Liver (tissue), 3 donors: ENCODE results near the gene CDRT4.

Experiments used
- EGR1 ChIP-seq, 2 donors: IDR thresholded peaks; 2 replicates each; pipeline ENCODE4 v1.6.1; 2016 to 2018; ENCODE audit warnings: antibody characterized with exemption in 2 of 2, low read depth in 2 of 2
- HNF4A ChIP-seq, 2 donors: conservative IDR thresholded peaks; 2 replicates each; pipeline ENCODE4 v1.6.1; 2016; ENCODE audit warnings: antibody characterized with exemption in 2 of 2, mild to moderate bottlenecking in 2 of 2
- HNF4G ChIP-seq: IDR thresholded peaks from 2 replicates; pipeline ENCODE4 v1.6.1; 2016; ENCODE audit warnings: antibody characterized with exemption
- JUND ChIP-seq, 2 donors: IDR thresholded peaks; 2 replicates each; pipeline ENCODE4 v1.6.1; 2016; ENCODE audit warnings: antibody characterized with exemption in 2 of 2
- RAD21 ChIP-seq, 2 donors: IDR thresholded peaks; 2 replicates each; pipeline ENCODE4 v1.6.1; 2016; ENCODE audit warnings: antibody characterized with exemption in 2 of 2, mild to moderate bottlenecking in 2 of 2
- SP1 ChIP-seq: IDR thresholded peaks from 2 replicates; pipeline ENCODE4 v1.6.1; 2018; ENCODE audit warnings: antibody characterized with exemption, mild to moderate bottlenecking
- TAF1 ChIP-seq: conservative IDR thresholded peaks from 2 replicates; pipeline ENCODE4 v1.6.1; 2016; ENCODE audit warnings: antibody characterized with exemption, mild to moderate bottlenecking
- YY1 ChIP-seq: IDR thresholded peaks from 2 replicates; pipeline ENCODE4 v1.6.1; 2016; ENCODE audit warnings: antibody characterized with exemption, mild to moderate bottlenecking
- TF ChIP-seq, protein P1 (sequence below): IDR thresholded peaks from 2 replicates; pipeline ENCODE4 v1.6.1; 2016; ENCODE audit warnings: antibody characterized with exemption, mild to moderate bottlenecking
- TF ChIP-seq, protein P2 (sequence below): fragments of 150-350 bp; IDR thresholded peaks from 2 replicates; pipeline ENCODE4 v1.5.1; 2017; ENCODE audit warnings: improper control_type of control experiment, low read depth, low read length; ENCODE audit not compliant: missing input control
- TF ChIP-seq, protein P3 (sequence below): IDR thresholded peaks from 2 replicates; pipeline ENCODE4 v1.6.1; 2016; ENCODE audit warnings: antibody characterized with exemption
- TF ChIP-seq, protein P4 (sequence below): IDR thresholded peaks from 2 replicates; pipeline ENCODE4 v1.6.1; 2016; ENCODE audit warnings: antibody characterized with exemption
- TF ChIP-seq, protein P5 (sequence below): IDR thresholded peaks from 2 replicates; pipeline ENCODE4 v1.6.1; 2016; ENCODE audit warnings: antibody characterized with exemption
- donor health status: healthy.
- donor health status: healthy.

DNA sequence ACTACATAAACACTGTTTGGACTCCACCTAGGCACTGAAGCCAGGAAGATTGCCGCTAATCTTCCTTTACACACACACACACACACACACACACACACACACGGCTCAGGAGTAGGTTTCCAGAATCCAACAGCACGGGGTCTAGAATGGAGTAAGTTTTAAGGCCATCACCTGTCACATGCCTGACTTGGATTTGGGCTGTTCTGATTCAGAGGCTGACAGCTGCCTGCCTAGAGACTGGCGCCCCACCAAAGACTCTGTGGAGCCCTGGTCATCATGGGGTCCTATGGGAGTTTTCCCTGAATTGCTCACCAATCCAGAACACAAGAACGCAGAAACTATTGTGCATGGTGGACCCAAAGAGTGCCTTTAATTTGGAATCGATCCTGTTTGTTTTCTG, 10.9 kb downstream of the CDRT4 start:
- TF ChIP-seq, protein P1, sequence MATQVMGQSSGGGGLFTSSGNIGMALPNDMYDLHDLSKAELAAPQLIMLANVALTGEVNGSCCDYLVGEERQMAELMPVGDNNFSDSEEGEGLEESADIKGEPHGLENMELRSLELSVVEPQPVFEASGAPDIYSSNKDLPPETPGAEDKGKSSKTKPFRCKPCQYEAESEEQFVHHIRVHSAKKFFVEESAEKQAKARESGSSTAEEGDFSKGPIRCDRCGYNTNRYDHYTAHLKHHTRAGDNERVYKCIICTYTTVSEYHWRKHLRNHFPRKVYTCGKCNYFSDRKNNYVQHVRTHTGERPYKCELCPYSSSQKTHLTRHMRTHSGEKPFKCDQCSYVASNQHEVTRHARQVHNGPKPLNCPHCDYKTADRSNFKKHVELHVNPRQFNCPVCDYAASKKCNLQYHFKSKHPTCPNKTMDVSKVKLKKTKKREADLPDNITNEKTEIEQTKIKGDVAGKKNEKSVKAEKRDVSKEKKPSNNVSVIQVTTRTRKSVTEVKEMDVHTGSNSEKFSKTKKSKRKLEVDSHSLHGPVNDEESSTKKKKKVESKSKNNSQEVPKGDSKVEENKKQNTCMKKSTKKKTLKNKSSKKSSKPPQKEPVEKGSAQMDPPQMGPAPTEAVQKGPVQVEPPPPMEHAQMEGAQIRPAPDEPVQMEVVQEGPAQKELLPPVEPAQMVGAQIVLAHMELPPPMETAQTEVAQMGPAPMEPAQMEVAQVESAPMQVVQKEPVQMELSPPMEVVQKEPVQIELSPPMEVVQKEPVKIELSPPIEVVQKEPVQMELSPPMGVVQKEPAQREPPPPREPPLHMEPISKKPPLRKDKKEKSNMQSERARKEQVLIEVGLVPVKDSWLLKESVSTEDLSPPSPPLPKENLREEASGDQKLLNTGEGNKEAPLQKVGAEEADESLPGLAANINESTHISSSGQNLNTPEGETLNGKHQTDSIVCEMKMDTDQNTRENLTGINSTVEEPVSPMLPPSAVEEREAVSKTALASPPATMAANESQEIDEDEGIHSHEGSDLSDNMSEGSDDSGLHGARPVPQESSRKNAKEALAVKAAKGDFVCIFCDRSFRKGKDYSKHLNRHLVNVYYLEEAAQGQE, result no peak
- TF ChIP-seq, protein P2, sequence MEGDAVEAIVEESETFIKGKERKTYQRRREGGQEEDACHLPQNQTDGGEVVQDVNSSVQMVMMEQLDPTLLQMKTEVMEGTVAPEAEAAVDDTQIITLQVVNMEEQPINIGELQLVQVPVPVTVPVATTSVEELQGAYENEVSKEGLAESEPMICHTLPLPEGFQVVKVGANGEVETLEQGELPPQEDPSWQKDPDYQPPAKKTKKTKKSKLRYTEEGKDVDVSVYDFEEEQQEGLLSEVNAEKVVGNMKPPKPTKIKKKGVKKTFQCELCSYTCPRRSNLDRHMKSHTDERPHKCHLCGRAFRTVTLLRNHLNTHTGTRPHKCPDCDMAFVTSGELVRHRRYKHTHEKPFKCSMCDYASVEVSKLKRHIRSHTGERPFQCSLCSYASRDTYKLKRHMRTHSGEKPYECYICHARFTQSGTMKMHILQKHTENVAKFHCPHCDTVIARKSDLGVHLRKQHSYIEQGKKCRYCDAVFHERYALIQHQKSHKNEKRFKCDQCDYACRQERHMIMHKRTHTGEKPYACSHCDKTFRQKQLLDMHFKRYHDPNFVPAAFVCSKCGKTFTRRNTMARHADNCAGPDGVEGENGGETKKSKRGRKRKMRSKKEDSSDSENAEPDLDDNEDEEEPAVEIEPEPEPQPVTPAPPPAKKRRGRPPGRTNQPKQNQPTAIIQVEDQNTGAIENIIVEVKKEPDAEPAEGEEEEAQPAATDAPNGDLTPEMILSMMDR, result no peak
- TF ChIP-seq RAD21 (IDR thresholded peaks at IDR 0.05) (no peak), YY1 (no peak), TAF1 (no peak), SP1 (no peak), JUND (IDR thresholded peaks at IDR 0.05) (no peak), HNF4G (no peak), HNF4A (conservative IDR thresholded peaks at IDR 0.05) (no peak), EGR1 (IDR thresholded peaks at IDR 0.05; ENCODE audit: low read depth in 2 of 2) (no peak)
- TF ChIP-seq, protein P3, sequence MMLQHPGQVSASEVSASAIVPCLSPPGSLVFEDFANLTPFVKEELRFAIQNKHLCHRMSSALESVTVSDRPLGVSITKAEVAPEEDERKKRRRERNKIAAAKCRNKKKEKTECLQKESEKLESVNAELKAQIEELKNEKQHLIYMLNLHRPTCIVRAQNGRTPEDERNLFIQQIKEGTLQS, result no peak
- TF ChIP-seq, protein P4, sequence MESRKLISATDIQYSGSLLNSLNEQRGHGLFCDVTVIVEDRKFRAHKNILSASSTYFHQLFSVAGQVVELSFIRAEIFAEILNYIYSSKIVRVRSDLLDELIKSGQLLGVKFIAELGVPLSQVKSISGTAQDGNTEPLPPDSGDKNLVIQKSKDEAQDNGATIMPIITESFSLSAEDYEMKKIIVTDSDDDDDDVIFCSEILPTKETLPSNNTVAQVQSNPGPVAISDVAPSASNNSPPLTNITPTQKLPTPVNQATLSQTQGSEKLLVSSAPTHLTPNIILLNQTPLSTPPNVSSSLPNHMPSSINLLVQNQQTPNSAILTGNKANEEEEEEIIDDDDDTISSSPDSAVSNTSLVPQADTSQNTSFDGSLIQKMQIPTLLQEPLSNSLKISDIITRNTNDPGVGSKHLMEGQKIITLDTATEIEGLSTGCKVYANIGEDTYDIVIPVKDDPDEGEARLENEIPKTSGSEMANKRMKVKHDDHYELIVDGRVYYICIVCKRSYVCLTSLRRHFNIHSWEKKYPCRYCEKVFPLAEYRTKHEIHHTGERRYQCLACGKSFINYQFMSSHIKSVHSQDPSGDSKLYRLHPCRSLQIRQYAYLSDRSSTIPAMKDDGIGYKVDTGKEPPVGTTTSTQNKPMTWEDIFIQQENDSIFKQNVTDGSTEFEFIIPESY, result no peak
- TF ChIP-seq, protein P5, sequence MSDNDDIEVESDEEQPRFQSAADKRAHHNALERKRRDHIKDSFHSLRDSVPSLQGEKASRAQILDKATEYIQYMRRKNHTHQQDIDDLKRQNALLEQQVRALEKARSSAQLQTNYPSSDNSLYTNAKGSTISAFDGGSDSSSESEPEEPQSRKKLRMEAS, result no peak
